ENCODE measurements around the gene AP1G1.

The AP1G1 gene

GRCh38 chr16:71681360-71681759 lies 127.3 kb downstream of the AP1G1 start:
- H3K27ac ChIP-seq: no peak overlapping the region
- H3K9me3 ChIP-seq (ENCODE audit: severe bottlenecking): no peaks in the 10 kb centered on the region
- peaks cover 50% of the 10 kb centered on the region for H3K36me3 ChIP-seq
- DNase-seq: no peak
- no peak overlapping the region for H3K4me3 ChIP-seq (ENCODE audit: low read depth, low read length)
- TF ChIP-seq CTCF (IDR thresholded peaks at IDR 0.05; ENCODE audit: low read depth, low read length): no peak
- no peaks in the 10 kb centered on the region for H3K27me3 ChIP-seq (ENCODE audit: insufficient read depth, low read depth, severe bottlenecking)

Measured in WERI-Rb-1 (cell line).